ENCODE measurements around the gene RASD1.
"Not testable (repeated sequence)": the region's sequence is repeated elsewhere in the genome, so short reads cannot be mapped to it uniquely, and the experiment has no call there.

RASD1 gene

DNA sequence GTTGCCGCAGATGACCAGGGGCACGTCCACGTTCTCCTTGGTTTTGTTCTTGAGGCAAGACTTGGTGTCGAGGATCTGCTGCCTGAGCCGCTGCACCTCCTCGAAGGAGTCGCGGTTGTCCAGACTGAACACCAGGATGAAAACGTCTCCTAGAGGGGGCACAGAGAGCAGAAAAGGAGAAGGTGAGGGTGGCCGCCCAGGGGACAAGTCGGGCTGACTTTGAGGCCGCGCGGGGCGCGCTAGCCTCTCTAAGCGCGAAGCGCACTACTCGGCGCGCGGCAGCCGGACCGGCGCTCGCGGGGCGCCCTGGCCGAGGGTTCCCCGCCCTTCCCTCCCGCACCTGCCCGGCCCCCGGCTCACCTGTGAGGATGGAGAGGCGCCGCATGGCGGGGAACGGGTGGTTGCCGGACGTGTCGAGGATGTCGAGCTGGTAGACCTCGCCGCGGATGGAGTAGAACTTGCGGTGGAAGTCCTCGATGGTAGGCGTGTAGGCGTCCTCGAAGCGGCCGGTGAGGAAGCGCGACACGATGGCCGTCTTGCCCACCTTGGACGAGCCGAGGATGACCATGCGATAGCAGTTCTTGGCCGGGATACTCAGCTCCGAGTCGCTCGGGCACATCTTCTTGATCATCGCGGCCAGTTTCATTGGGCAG is 533 bp downstream of the RASD1 start:
- peak; percentile 24 for DNase-seq

DNA sequence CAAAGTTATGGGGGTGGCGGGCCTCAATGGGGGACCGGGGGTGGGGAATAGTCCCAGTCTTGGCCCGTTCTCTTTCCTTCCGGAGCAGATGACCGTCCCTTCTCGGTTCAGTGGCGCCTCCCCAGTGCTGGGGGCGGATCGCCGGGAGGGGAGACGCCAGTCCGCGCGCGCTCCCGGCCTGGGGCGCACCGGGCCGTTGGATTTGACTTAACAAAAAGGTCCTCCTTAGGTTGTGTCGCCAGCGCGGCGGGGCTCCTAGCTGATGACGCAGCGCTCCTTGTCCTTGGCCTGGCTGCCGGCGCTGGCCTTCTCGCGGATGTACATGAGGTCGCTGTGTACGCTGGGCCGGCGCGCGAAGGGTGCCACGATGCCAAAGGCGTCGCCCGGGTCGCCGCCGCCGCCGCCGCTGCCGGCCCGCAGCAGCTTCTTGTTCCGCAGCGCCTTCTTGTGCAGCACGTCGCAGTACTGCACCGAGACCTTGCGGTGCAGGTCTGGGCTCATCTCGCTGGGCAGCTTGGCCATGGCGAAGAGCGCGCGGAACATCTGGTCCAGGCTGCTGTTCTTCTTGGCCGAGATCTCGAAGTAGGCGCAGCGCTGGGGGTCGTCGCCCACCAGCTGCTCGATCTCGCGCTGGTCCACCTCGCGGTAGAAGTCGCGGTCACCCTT is 1.2 kb downstream of the RASD1 start:
- no peak for DNase-seq

DNA sequence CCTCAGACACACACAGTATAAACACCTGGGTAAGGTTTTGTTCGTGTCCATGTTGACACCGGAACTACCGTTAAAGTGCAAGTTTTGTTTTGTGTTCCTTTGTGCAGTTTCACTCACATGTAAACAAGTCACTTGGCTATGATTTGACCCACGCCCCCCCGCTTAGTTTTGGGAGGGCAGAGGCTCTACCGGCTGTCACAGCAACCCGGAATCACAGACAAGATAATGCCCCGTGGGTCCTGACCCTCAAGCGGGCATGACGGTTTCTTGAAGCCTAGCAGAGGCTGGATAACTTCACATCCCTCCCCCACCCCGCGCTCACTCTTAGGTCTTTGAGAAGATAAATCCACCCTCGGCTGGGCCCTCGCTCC is 1.7 kb downstream of the RASD1 start:
- DNase-seq, result no peak

DNA sequence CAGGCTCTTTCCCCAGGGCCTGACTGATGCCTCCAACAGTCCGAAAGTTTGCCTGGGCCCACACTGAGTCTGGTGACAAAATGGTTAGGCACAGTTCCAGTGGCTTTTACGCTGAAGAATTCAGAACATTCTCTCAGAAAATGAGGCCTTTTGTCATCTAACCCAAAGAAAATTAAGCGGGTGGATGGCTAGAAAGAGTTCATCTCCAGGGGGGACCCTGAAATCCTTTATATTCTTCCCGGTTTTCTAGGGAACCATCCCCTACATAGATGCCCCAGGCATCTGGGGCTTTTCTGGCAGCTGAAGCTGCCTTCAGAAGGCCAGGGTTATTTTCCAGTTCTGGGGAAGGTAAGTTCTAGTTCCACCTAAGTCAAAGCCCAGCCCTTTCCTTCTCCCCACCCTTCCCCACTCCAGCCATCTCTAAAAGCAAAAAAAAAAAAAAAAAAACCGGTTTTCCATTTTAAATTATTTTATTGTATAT is 2.2 kb downstream of the RASD1 start:
- DNase-seq, result no peak

DNA sequence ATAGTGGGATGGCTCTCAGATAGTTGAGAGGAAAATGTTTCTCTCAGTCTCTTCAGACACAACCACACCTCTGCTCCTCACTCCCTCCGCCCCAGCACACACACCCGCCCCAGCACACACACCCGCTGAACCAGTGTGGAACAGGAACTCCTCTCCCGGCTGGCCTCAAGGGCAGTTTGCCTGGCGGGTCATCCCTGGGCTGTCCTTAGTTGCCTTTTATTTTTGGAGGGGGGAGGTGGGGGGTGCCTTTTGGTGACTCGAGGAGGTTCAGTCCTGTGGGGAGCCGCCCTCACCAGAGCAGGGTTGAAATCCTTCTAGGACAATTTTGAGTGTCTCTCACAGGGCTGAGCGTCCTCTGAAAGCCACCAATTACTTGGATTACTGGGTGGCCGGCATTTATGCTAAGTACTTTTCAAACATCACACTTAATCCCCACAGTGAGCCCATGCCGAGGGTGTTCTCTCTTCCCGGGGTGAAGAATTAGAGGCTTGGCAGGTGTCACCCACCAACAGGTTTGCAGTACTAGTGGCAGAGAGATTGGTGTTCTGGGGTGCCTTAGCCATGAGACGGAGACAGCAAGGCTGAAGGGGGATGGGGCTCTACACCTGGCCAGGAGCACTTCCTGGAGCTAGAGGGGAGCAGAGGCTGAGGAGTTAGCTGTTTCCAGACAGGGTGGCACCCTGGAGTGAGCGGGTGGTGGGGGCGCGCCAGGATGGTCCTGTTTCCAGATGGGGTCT is 2.8 kb downstream of the RASD1 start:
- DNase-seq, result no peak

DNA sequence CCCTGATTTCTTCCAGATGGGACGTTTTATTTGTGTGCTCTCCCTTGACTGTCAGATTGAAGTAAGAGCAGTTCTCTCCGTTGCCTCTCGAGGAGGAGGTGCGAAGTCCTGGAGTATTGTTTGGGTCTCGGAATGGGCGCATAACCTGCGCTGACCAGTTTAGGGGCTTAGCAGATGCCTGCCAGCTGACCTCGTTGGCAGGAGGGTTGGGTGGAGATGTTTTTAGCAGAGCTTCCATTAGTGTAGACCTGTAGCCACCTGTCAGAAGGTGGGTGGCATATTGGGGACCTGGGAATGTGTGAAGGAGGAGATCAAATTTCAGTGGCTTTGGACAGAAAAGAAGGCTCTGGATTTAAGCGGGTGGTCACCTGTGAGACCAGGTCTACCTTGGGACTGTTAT is 3.6 kb downstream of the RASD1 start:
- DNase-seq, result no peak

DNA sequence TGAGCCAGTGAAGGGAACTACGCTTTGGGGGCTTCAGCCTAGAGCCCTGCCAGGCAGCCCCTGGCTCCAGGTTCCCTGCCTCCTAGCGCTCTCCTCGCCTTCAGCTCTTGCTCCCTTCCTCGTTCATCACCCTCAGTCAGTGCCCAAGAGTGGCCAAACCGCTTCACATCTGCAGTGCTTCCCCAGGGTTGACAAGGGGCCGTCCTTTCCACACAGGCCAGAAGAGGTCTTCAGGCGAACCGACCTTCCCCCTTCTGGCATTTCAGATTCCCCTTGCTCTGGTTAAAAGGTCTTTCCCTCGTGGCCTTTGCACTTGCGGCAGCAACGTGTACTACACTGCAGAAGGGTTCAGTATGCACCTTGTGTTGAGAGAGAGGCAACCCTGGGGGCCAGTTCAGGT is 4.1 kb downstream of the RASD1 start:
- DNase-seq, result no peak

DNA sequence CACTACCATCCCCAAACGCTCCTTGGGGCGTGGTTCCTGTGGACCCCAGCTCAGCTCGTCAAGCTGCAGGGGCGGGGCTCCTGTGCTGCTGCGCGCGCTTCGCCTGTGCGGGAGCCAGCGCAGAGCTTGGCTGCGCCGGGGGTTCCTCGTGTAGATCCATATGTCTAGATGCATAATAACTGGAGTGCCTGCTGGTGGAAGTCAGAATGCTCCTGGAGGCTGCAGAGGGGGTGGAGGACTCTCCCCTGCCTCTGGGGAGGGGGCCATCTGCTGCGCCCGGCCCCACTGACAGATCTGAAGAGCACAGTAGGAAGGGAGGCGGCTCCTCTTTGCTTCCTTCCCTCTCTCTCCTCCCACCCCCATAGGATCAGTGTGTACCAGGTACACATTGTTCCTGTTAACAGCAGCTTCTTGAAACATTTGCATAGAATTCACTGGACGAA is 4.6 kb downstream of the RASD1 start:
- DNase-seq, result no peak

DNA sequence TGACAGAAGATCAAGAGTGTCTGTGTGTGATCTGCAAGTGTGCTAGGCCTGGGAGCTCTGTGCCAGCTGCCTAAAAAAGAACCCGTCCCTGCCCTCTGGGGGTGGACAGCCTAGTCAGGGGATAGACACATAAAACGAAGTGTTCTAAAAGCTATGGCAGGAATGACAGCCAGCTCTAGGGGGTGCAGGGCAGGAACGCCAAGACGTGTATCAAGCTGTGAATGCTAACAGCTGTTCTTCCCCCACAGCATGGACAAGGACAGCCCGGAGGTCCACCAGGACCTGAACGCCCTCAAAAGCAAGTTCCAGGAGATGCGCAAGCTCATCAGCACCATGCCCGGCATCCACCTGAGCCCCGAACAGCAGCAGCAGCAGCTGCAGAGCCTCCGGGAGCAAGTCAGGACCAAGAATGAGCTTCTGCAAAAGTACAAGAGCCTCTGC is 5.1 kb downstream of the RASD1 start:
- DNase-seq, result no peak

DNA sequence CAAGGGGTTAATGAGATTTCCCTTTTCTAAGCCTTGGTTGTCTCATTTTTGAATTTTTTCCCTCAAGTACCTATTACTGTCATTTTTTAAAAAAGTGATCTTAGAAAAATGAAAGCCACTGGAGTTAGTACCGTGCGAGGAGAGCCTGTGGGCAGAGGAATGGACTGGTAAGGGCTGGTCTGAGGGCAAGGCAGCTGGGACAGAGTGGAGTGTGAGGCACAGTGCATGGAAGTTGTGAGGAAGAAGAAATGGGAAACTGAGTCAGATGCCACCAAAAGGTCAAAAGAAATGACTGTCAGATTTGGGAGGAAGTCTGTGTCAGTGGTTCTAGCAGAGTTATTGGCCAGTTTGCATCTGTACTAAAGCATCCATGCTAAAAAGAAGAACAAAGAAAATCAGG is 8.2 kb downstream of the RASD1 start:
- DNase-seq, result no peak

DNA sequence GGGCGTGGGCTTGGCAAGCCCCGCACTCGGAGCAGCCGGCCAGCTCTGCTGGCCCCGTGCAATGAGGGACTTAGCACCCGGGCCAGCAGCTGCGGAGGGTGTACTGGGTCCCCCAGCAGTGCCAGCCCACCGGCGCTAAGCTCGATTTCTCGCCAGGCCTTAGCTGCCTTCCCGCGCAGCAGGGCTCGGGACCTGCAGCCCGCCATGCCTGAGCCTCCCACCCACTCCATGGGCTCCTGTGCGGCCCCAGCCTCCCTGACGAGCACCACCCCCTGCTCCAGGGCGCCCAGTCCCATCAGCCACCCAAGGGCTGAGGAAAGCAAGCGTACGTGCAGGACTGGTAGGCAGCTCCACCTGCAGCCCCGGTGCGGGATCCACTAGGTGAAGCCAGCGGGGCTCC is 9.8 kb downstream of the RASD1 start:
- DNase-seq, result not testable (repeated sequence)

DNA sequence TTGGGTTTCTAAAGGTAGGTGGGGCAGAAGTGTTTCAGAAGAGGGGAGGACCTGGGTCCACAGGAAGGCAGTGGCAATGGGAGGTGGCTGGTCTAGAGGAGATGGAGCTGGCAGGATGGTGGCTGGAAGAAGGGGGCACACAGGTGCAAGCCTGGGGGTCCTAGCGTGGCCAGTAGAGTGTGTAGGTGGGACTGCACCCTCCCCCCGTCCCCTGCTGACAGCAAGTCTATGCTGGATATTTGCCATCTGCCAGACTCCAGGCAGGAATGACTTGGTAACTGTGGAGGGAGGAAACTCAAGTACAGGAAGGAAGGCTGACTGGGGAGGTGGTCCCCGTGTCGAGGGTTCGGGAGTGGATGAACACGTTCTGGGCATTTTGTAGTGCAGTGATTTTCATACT is 10.8 kb downstream of the RASD1 start:
- no peak for DNase-seq

DNA sequence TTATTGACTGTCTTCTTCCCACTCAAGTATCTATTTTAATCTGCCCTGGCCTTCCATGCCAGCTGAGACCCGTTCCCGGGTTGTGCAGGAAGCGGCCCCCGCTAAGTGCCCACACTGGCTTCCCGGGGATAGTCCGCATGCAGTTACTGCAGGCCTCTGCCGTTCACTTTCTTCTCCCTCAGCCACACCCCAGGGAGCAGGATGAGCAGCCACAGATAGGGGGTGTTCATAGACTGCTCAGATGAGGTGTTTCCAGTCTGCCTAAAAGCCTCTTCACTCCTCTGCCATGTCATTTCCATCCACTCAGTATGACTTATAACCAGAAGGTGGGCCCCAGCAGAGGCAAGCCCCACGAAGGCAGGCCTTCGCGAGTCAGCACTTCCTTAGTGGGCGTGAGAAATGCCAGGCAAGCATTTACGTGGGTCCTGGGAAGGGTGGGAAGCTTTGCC is 11.7 kb downstream of the RASD1 start:
- no peak for DNase-seq

DNA sequence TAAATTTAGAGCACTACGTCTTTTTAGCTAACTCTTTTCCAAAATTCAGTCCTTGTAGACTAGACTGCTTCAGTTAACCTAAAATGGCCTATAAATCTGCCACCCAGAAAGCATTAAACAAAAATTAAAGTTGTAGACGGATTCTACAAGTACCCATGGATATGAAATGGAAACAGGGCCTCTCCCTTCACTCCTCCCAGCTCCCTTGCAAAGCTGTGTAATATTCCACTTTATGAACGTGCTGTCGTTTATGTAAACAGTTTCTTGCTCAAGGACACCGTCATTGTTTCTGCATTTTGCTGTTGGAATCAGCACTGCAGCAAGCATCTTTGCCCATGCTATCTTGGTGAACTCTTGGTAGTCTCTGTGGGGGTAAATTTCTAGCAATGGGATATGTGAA is 14.3 kb downstream of the RASD1 start:
- DNase-seq, result no peak

DNA sequence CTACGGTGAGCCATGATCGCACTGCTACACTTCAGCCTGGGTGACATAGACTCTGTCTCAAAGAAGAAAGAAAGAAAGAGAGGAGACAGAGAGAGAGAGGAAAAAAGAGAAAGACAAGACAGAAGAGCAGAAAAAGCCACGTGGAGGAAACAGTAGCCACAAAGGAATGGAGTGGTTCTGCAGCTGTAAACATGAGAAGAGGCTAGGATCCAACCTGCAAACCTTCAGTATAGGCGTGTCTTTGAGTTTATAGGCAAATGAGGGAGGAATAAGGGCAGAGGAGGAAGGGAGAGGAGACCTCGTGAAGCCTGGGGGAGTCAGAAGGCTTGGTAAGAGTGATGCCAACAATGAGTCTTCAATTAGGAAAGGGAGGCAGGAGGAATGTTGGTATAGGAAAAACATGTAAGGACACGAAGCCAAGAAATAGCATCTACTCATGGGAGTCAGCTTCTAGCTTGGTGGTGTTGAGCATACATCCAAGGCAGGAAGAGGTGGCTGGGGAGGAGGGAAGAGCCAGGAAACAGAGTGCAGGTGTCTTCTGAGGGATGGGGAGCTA is 15.5 kb downstream of the RASD1 start:
- DNase-seq, result no peak

DNA sequence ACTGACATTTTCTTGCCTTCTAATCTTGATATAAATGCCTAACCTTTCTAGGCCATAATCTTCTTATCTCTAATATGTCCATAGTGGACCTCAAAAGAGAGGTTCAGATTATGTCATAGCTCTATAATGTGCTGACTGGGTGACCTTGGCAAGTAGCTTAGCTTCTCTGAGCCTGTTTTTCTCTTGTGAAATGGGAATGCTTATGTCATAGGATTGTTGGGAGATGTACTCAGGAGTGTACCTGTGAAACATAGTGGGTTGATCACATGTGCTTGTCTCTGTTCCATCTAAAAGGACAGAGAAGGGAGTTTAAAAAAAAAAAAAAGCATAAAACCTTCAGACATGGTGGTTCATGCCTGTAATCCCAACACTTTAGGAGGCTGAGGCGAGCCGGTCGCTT is 17.0 kb downstream of the RASD1 start:
- no peak for DNase-seq

DNA sequence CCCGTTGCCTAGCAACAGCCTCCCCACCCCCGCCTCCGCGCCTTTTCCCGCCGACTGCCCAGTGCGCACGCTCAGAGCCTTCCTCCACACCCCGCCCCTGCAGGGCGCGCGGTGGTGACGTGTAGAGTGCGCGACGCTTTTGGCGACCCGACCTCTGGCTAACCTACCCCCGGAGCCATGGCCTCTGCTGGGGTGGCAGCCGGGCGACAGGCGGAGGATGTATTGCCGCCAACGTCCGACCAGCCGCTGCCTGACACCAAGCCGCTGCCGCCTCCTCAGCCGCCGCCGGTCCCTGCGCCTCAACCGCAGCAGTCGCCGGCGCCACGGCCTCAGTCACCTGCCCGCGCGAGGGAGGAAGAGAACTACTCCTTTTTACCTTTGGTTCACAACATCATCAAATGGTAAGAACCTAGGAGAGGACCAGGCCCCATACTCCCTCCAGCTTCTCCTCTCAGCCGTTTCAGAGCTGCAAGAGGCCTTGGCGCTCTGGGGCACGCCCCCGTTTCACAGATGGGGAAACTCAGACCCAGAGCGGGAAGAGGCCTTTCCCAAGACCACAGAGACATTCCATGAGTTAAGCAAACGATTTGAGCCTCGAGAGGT is 19.2 kb downstream of the RASD1 start, which contains the start of gene MED9:
Gene MED9, plus strand, starts transcription at position 136 of the 603 bp plus-strand sequence. Its CDS starts 42 bp downstream, at position 178.
- DNase-seq, result peak; percentile 95

DNA sequence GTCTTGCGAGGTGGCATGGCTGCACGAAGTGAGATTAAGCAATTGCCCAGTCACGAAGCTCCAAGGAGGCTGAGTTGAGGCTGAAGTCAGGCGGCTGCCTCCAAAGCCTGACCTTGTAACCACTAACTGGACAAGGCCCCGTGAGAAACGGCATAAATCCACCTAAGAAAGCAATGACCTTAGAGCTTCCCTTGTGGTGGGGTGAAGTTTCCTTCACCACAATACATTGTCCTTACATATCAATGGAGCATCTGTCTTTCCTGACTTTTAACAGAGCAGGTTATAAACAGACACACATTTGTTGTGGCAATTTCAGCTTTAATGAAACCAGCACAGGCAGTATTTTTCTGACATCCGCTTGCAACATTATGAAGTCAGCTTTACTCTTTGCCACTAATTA is 21.9 kb downstream of the RASD1 start:
- no peak for DNase-seq

DNA sequence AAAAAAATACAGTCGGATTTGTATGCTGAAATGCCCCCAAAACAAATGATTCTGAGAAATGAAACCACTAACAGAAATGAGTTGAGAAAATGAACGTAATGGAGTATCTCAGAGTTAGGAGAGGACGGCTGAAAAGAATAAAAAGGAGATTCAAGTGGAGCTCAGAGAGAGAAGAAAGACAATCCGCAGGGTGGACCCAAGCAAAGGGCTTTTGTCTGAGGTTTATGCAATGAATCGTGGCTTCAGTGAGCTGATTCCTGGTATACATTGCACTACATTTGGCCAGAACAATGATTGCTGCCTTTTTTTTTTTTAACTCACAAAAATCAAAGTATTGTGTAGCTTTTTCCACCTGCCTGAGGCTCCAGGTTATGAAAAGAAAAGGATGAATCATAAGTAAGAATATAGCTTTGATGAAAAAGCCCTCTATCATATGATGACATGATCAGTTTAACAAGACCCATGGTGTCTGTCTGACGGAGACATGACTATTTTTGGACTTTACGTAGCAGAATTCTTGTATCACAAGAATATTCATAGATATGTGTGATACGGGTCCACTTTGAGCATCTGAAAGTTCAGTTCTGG is 23.8 kb downstream of the RASD1 start:
- DNase-seq, result no peak

DNA sequence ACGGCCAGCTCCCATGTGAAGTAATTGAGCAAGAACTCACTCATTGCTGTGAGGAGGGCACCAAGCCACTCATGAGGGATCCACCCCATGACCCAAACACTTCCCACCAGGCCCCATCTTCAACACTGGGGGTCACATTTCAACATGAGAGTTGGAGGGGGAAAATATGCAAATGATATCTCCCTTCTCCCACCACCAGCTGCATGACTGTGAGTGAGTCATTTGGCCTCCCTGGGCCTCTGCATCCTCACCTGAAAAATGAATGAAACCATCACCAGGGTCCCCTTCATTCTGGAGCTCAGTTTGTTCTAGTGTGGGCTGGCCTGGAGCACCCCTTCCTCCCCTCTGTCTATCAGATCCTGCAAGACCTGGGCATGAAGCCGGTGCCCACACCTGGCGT is 26.2 kb downstream of the RASD1 start:
- DNase-seq, result no peak

DNA sequence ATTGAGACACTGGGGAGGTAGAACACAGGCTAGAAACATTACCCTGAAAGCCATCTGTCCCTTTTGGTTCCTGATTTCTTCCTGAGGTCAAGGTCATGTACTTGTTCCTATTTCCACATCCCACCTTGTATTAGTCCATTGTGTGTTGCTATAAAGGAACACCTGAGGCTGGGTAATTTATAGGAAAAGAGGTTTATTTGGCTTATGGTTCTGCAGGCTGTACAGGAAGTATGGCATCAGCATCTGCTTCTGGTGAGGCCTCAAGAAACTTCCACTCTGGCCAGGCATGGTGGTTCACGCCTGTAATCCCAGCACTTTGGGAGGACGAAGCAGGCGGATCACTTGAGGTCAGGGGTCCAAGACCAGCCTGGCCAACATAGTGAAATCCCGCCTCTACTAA is 26.8 kb downstream of the RASD1 start:
- no peak for DNase-seq

DNA sequence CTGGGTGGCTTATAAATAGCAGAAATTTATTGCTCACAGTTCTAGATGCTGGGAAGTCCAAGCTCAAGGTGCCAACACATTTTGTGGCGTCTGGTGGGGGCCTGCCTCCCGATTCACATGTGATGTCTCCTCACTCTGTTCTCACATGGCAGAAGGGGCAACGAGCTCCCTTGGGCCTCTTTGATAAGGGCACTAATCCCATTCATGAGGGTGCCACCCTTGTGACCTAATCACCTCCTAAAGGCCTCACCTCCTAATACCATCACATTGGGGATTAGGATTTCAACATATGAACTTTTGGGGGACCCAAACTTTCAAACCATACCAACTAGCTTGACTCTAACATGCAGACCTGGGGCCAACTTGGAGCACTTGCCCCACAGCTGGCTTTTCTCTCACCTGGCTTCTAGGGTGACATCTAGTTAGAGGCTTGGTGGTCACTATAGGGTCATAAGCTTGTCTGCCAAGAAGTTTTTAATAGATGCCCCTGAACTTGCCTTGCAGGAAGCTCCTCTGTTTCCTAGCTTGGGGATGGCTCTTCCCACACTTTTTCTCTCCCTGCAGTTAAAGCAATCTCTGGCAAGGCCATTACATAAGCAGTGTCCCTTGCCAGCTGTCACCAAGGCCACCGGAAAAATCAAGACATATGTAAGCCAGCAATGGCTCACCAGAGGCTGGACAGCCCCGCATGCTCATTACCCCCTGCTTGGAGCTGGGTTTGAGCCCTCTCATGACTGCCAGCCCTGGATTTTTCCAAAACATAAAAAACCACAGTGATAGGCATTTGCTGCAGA is 27.8 kb downstream of the RASD1 start:
- DNase-seq, result no peak

Data from CD4-positive, alpha-beta T cell treated with Interleukin-12 subunit alpha and Interleukin-12 subunit beta, for 1 hour (primary cell).